ENCODE results near the gene TAS2R13.

Gene TAS2R13

GRCh38 chr12:10909462-10909861 lies at the start of gene TAS2R13:
Gene TAS2R13 (minus strand): TSS chr12:10909562. CDS start chr12:10909298, 264 bp downstream.
- no peak for DNase-seq (ENCODE audit: low spot score)

- no peak for DNase-seq (ENCODE audit: low spot score)
These were observed 48.4 kb upstream of the TAS2R13 start for GRCh38 chr12:10957741-10958140.

GRCh38 chr12:10956085-10956484 lies 46.7 kb upstream of the TAS2R13 start:
- no peak for DNase-seq (ENCODE audit: low spot score)

- DNase-seq (ENCODE audit: low spot score), result no peak
These were observed 43.3 kb upstream of the TAS2R13 start for GRCh38 chr12:10952645-10953044.

GRCh38 chr12:10943167-10943566 lies 33.8 kb upstream of the TAS2R13 start:
- no peak for DNase-seq (ENCODE audit: low spot score)

GRCh38 chr12:10941916-10942607 lies 32.7 kb upstream of the TAS2R13 start:
- no peak for DNase-seq (ENCODE audit: low spot score)

GRCh38 chr12:10941369-10941768 lies 32.0 kb upstream of the TAS2R13 start:
- DNase-seq (ENCODE audit: low spot score), result no peak

- no peak for DNase-seq (ENCODE audit: low spot score)
These were observed 31.0 kb upstream of the TAS2R13 start for GRCh38 chr12:10940389-10940788.

- no peak for DNase-seq (ENCODE audit: low spot score)
These were observed 29.8 kb upstream of the TAS2R13 start, which contains the start of gene TAS2R14 for GRCh38 chr12:10939163-10939562. Gene TAS2R14 (minus strand): TSS chr12:10939263. CDS start chr12:10939207, 56 bp downstream.

- DNase-seq (ENCODE audit: low spot score), result no peak
These were observed 27.1 kb upstream of the TAS2R13 start for GRCh38 chr12:10936506-10936905.

- no peak for DNase-seq (ENCODE audit: low spot score)
These were observed 19.5 kb upstream of the TAS2R13 start, which contains the start of gene PRH2 for GRCh38 chr12:10928746-10929286. Gene PRH2 (plus strand): TSS chr12:10929236. CDS start chr12:10929274, 38 bp downstream.

GRCh38 chr12:10926269-10926668 lies 16.9 kb upstream of the TAS2R13 start:
- DNase-seq (ENCODE audit: low spot score), result no peak

GRCh38 chr12:10919809-10920208 lies 10.4 kb upstream of the TAS2R13 start:
- DNase-seq (ENCODE audit: low spot score), result no peak

- no peak for DNase-seq (ENCODE audit: low spot score)
These were observed 1.0 kb upstream of the TAS2R13 start for GRCh38 chr12:10910380-10910779.

- no peak for DNase-seq (ENCODE audit: low spot score)
These were observed 4.7 kb downstream of the TAS2R13 start for GRCh38 chr12:10904686-10905085.

- DNase-seq (ENCODE audit: low spot score), result no peak
These were observed 7.9 kb downstream of the TAS2R13 start for GRCh38 chr12:10901427-10901826.

- DNase-seq (ENCODE audit: low spot score), result no peak
These were observed 8.4 kb downstream of the TAS2R13 start for GRCh38 chr12:10900972-10901371.

- no peak for DNase-seq (ENCODE audit: low spot score)
These were observed 8.8 kb downstream of the TAS2R13 start for GRCh38 chr12:10900530-10900929.

- no peak for DNase-seq (ENCODE audit: low spot score)
These were observed 12.5 kb downstream of the TAS2R13 start for GRCh38 chr12:10896854-10897253.

- no peak for DNase-seq (ENCODE audit: low spot score)
These were observed 17.4 kb downstream of the TAS2R13 start for GRCh38 chr12:10891937-10892336.

GRCh38 chr12:10889226-10889625 lies 20.1 kb downstream of the TAS2R13 start:
- DNase-seq (ENCODE audit: low spot score), result no peak

- DNase-seq (ENCODE audit: low spot score), result no peak
These were observed 25.2 kb downstream of the TAS2R13 start, which contains the start of gene PRH1 for GRCh38 chr12:10884086-10884725. Gene PRH1 (minus strand): TSS chr12:10884255. CDS start chr12:10884217, 38 bp downstream.

GRCh38 chr12:10873378-10873777 lies 36.0 kb downstream of the TAS2R13 start:
- DNase-seq (ENCODE audit: low spot score), result no peak
